HG02588 (cell line): Measurements from ENCODE around the gene RAB11FIP2.
"Not testable (repeated sequence)": the region's sequence is repeated elsewhere in the genome, so short reads cannot be mapped to it uniquely, and the experiment has no call there.

Experiments
- ATAC-seq: cut with Tn5 transposase; IDR thresholded peaks from one replicate; pipeline ENCODE4 v1.9.1; 2021; ENCODE audit warnings: mild to moderate bottlenecking, moderate library complexity; ENCODE audit not compliant: unreplicated experiment

The RAB11FIP2 gene, protein sequence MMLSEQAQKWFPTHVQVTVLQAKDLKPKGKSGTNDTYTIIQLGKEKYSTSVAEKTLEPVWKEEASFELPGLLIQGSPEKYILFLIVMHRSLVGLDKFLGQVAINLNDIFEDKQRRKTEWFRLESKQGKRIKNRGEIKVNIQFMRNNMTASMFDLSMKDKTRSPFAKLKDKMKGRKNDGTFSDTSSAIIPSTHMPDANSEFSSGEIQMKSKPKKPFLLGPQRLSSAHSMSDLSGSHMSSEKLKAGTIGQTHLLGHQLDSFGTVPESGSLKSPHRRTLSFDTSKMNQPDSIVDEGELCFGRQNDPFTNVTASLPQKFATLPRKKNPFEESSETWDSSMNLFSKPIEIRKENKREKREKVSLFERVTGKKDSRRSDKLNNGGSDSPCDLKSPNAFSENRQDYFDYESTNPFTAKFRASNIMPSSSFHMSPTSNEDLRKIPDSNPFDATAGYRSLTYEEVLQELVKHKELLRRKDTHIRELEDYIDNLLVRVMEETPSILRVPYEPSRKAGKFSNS

GRCh38 chr10:118046395-118047156 lies at the start of gene RAB11FIP2:
TSS of gene RAB11FIP2 (minus strand) at chr10:118046941. CDS start at chr10:118046163, 778 bp downstream.
- ATAC-seq = peak; percentile 96

DNA sequence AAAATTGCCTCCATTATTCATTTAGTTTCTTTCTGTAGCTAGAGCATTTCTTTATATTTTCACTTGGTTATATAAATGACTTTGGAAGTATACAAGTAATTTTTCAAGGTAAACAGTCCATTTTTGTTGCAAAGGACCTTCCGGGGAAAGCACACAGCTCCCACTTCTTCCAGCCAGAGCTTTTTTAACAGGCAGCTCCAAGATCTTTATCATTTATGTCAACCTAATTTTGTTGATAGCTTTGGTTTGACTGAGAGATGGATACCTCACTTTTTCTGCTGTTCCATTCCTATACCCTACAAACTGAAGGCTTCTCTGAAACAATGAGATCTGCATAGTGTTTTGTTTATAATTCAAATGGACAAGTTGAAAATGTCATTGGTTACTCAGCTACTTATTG lies 49.3 kb upstream of the RAB11FIP2 start:
- ATAC-seq = no peak

DNA sequence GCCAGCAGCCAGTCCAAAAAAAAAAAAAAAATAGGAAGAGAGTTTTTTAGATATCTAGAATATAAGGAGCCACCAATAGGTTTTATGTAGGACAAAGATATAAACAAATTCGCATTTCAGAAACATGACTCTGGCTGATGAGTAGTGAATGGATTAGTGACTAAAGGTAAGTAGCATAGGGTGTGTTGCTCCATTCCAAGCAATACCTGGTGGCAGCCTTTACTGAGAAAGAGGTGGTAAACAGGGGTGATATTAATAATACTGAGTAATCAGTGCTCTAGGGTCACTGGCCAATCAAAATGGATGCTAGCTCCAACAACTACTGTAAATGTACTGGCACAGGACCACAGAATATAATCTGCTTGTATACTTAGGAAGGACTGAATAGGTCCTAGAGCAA lies 45.5 kb upstream of the RAB11FIP2 start:
- ATAC-seq = no peak

GRCh38 chr10:118080817-118081216 lies 34.1 kb upstream of the RAB11FIP2 start:
- no peak for ATAC-seq

DNA sequence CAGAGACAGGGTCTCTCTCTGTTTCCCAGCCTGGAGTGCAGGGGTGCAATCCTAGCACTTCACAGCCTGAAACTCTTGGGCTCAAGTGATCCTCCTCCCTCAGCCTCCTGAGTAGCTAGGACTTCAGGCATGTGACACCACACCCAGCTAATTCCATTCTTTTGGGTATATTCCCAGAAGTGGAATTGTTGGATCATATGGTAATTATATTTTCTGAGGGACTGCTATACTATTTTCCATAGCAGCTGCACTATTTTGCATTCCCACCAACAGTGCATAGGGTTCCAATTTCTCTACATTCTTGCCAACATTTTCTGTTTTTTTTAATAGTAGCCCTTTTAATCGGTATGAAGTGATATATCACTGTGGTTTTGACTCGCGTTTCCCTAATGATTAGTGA lies 30.0 kb upstream of the RAB11FIP2 start:
- no peak for ATAC-seq

DNA sequence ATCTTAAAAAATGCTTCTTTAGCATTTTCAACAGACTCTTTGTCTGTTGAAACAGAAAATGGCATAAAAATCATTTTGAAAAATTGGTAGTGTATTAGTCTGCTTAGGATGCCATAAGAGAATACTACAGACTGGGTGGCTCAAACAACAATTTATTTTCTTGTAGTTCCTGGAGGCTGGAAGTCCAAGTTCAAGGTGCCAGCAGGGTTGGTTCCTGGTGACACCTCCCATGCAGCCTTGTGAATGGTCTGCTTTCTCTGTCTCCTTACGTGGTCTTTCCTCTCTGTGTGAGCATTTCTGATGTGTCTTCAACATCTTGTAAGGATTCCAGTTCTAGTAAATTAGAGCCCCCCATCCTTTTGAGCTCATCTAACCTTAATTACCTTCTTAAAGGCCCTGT lies 26.1 kb upstream of the RAB11FIP2 start:
- ATAC-seq = no peak

GRCh38 chr10:118067389-118067788 lies 20.6 kb upstream of the RAB11FIP2 start:
- ATAC-seq = not testable (repeated sequence)

DNA sequence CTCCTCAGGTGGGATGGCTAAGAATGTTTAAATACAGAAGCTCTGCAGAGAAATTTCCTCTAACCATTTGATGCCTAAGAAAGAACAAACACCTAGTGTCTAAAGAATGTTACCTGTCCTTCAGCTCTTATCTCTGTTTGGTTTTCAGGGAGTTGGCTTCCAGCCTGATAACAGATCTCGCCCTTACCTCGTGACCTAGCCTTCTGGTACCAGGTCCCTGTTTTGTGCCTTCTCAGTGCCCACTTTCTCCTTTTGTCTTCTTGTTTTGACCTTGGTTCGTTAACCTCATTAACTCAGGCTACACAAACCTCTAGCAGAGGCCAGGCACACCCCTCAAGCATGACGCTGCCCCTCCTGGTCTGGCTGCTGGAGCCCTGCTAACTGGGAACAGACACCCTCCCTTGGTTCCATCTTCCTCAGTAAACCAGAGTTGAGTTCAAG lies 16.1 kb upstream of the RAB11FIP2 start:
- no peak for ATAC-seq

DNA sequence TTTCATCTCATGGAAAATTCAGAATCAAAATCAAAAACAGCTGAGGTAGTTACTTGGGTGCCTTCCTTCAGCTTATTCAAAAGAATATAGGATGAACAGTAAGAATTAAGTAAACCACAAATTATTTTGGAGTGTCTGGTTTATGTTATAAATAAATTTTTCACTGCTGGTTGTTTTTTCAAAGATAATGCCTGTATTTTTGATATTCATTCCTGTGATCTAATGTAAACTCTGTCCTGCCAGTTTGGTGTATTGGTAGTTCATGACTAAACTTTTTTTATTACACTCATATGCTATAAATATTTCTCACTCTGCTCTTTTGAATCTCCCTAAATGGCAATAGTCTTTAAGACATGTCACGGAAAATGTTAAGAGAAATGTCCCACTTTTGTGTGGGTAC lies 11.6 kb upstream of the RAB11FIP2 start:
- ATAC-seq = no peak

- no peak for ATAC-seq
These were observed 10.6 kb upstream of the RAB11FIP2 start for GRCh38 chr10:118057361-118057760.

DNA sequence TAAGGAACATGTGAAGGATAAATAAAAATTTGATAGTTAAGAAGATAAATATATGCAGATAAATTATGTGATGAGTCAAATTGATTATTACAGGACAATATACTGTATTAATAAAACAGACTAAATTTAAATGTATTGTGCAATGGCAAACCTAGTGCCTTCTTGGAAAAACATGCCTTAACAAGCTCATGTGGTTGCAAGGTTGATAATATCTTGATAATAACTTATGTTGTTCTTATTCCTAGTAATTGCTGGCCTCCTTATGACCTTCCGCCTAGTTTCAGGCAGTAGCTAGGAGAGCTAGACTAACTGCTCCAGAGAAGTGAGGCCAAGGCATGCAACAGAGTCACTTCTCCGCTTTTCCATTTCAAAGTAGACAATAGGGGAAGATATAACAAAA lies 7.6 kb upstream of the RAB11FIP2 start:
- no peak for ATAC-seq

- no peak for ATAC-seq
These were observed 6.1 kb upstream of the RAB11FIP2 start for GRCh38 chr10:118052816-118053215.

GRCh38 chr10:118047880-118048279 lies 1.1 kb upstream of the RAB11FIP2 start:
- no peak for ATAC-seq

- ATAC-seq = no peak
These were observed 497 bp upstream of the RAB11FIP2 start for GRCh38 chr10:118047157-118047719.

DNA sequence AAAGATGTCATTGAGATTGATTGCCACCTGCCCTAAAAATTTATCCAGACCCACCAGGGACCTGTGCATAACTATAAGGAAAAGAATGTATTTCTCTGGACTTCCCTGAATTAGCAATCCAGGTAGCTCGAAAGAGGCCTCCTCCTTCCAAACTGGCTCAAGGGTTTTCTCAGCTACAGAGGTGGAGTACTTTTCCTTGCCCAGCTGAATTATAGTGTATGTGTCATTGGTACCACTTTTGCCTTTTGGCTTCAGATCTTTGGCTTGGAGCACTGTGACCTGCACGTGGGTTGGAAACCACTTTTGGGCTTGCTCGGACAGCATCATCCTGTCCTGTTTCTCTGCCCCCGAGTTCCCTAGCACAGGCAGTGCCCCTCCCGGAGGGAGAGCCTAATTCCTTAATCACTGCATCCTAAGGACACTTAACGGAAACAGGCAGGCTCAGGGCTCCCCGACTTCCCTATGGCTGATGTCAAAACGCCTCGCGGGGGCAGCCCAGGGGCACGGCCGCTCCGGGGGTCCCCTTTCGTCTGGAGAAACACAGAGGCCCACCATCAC lies 825 bp downstream of the RAB11FIP2 start:
- peak; percentile 13 for ATAC-seq

DNA sequence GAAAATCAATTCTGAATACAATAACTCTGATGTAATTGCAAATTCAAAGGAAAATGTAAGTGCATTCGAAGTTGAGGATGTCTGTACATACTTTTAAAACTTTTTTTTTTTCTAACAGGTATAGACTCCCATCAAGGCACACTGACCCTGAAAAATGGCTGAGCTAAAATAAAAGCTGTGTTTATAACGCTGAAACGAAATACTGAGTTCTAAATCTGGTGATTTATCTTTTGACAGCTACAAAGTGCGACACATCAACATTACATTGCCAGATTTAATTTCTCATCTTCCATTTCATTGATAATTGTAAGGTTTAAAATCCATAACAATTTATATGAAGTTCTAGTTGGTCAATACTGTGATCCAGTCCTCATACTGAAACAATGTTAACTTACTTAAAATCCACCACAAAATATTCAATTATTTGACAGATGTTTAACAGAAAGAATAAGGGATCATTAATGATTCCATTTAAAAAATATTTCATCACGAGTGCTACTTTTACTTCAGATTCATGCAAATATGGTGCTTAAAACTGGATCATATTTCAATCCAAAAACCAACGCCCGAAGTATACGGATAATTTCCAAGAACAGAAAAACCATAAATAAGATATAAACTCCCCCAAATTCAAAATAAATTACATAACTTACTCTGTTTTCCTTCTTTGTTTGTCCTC lies 1.4 kb downstream of the RAB11FIP2 start:
- no peak for ATAC-seq

DNA sequence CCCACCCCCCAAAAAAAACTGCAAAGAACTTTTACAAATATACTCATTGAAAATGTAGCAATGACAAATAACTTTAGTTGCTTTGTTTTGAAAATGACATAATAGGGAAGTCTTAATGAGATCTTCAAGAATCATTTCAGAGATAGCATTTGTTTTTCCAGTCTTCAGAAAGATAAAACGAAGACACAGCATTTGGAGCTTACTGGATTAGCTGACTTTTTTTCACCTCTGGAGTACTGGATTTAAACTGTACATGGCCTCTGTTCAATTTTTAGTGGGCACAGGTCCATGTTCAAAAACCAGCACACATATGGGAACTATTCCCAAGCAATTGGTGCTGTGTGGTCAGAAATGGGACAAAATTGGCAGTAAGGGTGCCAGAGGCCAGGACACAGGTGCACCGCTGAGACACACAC lies 3.9 kb downstream of the RAB11FIP2 start:
- no peak for ATAC-seq

DNA sequence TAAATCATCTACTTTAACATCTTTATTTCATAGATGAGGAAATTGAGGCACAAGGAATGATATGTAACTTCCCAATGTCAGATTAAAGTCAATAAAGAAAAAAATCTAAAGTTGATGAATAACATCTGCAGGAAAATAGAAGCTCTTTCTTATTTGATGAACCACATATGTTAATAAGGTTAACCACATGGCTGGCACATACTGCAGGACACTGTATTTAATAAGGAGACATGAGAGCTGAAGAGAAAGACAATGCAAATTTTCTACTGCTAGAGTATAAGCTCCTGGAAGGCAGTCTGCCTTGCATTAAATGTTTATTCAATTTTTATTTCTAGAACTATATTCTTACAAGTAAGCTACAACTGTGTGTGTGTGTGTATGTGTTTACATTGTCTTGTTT lies 4.4 kb downstream of the RAB11FIP2 start:
- ATAC-seq = no peak

DNA sequence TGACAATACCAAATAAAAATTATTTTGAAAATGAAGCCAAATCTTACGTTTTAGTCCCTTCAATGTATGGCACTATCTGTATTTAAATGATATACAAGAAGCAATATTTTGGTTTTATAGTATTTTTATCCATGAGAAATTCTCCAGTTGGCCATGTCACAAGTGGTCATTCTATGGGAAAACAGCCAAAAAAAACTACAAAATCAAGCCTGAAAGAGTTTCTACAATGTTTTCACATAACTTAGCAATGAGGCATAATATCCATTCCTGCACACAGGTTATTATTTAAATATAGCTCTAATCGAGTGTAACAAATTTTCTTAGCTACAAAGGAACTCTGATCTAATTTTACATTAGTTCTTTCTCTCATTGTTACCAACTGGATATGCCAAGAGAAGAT lies 5.4 kb downstream of the RAB11FIP2 start:
- ATAC-seq = no peak

- no peak for ATAC-seq
These were observed 10.4 kb downstream of the RAB11FIP2 start for GRCh38 chr10:118036281-118036875.
